GM19372 (cell line): ENCODE results near the gene VWCE.
"Not testable (repeated sequence)": the region's sequence is repeated elsewhere in the genome, so short reads cannot be mapped to it uniquely, and the experiment has no call there.

Source experiments
- ATAC-seq: cut with Tn5 transposase; IDR thresholded peaks from one replicate; pipeline ENCODE4 v1.9.1; 2021; ENCODE audit warnings: mild to moderate bottlenecking, low read depth, moderate library complexity; ENCODE audit not compliant: unreplicated experiment

VWCE gene

DNA sequence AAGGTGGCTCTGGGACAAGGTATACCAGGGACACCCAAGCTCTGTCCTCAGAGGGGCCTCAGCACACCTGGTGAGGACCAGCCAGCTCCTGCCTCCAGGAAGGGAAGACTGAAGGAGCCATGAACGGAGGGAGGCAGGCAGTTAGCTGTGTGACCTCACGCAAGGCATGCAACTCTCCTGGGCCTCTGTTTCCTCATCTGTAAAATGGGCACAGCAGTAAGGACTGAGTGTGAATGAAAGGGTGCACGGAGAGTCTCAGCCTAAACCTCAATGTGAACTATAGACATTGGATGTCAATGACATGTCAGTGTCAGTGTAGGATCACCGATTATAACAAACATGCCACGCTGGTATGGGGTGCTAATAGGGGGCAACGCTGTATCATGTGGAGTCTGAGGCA lies 35.8 kb downstream of the VWCE start:
- no peak for ATAC-seq

DNA sequence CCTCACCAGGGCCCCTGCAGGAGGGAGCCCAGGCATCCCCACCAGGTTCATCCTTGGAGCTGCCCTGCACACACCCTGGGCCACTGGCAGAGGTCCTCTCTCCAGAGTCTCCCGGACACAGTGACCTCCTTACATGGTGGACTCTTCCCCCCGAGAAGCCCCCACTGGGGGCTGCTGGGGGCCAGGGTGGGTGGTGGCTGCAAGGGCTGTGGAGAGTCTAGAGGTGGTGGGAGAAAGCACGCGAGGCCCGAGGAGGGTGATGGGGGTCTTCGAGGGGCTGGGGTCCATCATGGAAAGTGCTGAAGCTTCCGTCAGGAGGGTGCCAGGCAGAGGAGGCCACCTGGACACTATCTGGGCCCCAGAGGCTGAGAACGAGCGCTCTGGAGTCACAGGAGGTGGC lies 36.6 kb downstream of the VWCE start:
- ATAC-seq = no peak

DNA sequence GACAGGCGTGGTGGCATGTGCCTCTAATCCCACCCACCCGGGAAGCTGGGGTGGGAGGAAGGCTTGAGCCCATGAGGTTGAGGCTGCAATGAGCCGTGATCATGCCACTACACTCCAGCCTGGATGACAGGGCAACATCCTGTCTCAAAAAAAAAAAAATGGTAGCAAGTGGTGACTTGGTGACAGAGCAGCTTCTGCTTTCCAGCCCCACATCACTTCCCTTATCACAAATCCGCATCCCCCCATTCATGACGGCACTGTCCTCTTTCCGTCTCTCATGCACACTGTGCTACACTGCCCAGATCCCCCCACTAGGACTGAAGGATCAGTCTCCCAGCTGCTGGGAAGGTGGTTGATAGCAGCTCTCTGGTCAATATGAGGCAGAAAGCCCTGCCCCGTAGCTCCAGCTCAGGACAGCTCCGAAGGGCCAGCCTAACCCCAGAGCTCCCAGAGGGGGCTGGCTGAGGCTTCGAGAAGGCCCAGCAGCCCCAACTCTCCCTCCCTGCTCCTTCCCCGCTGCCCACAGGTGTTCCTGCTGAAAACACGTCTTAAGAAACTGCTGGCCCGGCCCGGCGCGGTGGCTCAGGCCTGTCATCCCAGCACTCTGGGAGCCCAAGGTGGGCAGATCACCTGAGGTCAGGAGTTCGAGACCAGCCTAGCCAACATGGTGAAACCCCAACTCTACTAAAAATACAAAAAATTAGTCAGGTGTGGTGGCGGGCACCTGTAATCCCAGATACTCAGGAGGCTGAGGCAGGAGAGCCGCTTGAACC lies 38.2 kb downstream of the VWCE start:
- no peak for ATAC-seq

DNA sequence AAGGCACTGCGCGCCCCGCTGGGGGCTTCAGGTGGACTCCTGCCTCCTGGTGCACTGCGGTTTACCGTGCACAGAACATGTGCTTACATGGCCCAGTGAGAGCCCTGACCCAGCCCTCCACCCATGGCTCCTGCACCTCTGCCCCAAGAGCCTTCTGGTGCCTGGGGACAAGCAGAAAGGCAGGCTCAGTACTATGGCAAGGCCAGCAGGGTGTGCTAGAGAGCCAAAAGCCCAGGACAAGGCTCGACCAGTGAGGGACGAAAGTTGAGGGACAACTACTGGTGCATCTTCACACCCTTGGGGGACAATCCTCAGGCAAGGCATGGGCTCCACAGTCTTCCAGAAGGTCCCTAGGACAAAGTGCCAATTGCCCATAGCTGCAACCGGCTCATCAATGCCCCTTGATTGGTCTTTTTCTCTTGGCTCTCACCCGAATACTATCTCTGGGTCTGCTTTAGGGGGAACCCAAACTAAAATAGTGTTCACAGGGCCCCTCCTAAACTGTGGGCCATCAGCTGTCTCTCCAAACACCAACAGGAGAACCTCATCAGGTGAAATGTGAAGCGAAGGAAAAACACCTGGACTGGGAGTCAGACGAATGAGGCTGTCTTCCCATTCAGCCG lies 40.6 kb downstream of the VWCE start:
- peak; percentile 67 for ATAC-seq

DNA sequence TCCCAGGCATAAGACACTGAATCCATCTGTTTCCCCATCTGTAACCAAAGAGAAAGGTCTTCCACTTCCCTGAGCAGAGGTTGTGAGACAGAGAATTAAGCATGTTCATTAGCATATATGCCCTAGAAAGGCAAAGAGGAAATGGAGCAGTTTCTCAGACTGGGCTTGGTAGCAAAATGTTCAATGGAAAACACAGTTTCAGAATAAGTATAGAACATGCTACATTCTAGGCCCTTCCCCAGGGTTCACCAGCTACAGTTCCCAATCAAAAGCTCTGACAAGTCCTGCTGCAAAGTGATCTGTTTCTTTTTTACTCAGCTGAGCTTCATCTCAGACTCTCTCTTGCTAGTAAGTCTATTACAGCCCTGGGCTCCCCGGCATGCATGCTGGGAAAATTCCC lies 42.8 kb downstream of the VWCE start:
- not testable (repeated sequence) for ATAC-seq

DNA sequence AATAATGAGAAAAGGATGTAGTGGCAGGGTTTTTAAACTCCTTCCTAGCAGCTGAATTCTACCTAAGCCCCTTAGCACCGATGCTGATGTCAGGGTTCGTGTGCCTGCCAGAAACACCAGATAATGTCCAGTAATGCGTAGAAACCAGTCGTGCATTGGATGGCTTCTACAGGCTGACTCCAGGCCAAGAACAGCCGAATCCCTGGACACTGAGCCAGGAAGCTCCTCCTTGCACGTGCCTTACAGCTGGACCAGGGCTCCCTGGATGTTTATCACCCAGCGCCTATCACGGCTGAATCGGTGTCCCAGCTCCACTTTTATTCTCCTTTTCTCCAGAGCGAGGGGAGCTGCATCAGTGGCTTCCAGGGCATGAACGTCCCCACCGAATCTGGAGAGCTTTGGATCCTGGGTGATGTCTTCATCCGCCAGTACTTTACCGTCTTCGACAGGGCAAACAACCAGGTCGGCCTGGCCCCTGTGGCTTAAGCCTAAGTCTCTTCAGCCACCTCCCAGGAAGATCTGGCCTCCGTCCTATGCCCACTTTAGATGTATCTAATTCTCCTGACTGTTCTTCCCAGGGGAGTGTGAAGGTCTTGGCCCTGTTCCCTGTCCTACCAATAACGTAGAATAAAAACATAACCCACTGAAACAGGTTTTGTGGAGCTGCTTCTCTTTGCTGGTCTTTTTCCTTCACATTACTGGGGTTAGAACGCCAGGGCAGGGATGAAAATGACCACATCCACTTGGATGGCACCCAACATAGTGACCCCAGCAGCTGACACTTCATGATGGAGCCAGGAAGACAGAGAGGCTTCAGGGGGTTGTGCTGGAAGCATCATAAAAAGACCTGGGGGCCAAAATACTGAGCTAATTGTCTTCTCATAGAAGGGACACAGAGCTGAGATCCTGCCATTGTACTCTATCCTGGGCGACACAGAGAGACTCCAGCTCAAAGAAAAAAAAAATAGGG lies 44.0 kb downstream of the VWCE start:
- ATAC-seq = not testable (repeated sequence)

DNA sequence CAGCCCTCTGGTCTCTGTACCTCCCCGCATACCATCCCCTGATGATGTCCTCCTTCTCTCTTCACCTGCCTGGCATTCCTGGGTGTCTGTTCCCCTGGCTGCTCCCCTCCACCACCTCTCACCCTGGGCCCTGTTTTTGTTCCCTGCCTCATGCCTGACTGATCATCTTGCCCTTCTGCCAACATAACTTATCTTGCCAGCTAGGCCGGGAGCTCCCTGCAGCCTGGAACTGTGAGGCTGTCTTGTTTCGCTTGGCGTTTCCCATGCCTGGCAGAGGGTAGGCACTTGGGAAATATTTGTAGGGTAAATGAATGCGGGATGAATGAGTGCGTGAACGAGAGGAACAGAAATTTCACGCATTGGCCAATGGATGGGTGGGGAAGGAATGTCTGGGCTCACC lies 45.9 kb downstream of the VWCE start:
- ATAC-seq = not testable (repeated sequence)

DNA sequence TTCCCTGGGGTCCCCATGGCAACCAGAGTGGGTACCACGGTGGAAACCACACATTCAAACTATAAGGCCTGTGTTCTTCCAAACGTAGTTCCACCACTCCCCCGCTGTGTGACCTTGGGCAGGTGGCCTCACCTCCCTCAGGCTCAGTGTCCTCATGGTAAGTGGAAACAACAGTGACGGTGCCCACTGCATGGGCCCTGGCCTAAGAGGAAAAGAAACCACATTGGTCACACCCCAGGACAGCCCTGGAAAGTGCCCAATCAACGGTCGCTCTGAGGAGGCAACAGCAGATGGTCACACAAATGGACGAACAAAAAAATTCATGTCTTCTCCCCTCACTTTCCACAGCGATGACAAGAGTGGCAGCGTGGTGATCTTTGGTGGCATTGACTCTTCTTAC lies 47.0 kb downstream of the VWCE start:
- not testable (repeated sequence) for ATAC-seq

DNA sequence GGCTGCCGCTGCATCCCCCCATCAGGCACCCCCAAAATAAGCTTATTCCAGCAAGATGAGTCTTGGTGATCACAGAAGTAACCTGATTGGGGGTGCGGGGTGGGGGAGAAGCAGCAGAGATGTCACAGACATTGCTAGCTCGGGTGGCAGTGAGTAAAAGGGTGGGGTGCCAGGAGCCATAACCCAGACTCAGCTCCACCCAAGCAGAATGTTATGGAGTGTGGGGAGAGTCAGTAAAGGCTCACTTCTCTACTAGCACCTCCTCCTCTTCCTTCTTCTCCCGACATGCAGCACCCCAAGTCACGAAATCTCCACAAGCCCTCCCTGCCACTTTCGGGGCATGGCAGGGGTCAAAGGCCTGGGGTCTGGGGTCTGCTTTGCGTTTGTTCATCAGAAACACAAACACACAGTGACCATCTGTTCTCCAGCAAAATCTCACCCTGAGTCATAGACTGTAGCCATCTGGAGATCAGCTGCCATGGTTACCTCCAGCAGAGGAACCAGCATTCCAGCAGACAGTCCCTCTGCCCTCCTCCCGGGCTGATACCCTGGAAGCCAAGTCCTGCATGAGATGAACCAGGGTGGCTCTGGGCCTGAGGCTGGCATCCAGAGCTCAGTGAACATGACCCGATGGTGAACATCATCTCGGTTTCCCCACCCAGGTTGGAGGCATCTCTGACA lies 49.7 kb downstream of the VWCE start:
- ATAC-seq = not testable (repeated sequence)

DNA sequence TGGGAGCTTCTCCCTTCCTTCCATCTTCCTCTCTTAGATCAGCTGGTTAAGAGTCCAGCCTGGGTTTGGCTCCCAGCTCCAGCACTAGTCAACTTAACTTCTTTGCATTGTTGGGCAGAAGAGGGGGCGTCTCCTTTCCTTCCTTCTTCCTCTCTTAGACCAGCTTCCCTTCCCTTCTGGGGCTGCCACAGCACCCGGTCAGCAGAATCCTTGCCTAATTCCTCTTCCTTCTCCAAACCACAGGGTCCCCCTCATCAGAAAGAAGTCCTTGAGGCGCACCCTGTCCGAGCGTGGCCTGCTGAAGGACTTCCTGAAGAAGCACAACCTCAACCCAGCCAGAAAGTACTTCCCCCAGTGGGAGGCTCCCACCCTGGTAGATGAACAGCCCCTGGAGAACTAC lies 53.6 kb downstream of the VWCE start:
- not testable (repeated sequence) for ATAC-seq

DNA sequence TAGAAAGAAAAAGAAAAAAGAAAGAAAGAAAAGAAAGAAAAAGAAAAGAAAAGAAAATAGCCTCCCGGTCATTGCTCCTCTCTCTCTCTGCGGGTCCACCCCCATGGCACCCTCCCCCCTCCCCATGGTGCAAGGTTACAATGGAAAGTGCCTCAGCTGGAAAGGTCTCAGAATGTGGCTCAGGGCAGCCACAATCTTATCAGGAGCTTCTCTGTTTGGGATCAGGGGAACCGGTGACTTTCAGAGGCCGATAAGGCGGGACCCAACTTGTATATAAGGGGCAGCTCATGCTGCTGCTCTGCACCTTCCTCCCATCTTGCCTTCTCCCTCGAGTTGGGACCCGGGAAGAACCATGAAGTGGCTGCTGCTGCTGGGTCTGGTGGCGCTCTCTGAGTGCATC lies 54.2 kb downstream of the VWCE start, which contains the start of gene PGA5:
PGA5 (plus strand) TSS at position 301 of the 400 bp plus-strand sequence; CDS start at position 353, 52 bp downstream.
- ATAC-seq = not testable (repeated sequence)

DNA sequence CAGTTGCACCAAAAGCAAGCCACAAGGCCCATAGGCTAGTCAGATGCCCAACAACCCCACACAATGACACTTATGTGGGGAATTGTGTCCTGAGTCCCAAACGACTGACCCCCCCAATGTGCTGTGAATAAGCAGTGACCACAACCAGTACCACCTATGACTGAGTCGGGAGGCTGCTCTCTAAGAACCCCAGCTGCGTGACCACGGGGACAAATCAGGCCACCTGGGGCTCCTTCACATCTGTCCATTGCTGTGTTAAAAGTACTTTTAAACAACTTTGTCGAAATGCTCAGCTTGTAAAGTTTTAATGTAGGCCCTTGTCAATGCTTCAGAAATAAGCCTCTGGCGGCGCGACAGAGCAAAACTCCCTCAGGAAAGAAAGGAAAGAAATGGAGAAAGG lies 54.8 kb downstream of the VWCE start:
- ATAC-seq = not testable (repeated sequence)

DNA sequence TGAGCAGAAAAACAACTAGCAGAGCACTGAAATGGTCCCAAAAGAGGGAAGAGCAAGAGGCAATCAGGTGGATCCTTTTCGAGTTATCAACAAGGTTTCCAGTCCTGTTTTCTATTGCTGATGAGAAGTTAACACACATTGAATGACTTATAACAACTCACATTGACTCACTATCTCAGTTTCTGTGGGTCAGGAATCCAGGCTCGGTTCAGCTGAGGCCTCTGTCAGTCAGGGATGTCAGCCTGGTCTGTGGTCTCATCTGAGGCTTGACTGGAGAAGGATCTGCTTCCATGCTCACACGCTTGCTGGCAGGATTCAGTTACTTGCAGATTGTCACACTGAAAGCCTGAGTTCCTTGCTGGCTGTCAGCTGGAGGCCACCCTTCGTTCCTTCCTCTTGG lies 58.0 kb downstream of the VWCE start:
- not testable (repeated sequence) for ATAC-seq

DNA sequence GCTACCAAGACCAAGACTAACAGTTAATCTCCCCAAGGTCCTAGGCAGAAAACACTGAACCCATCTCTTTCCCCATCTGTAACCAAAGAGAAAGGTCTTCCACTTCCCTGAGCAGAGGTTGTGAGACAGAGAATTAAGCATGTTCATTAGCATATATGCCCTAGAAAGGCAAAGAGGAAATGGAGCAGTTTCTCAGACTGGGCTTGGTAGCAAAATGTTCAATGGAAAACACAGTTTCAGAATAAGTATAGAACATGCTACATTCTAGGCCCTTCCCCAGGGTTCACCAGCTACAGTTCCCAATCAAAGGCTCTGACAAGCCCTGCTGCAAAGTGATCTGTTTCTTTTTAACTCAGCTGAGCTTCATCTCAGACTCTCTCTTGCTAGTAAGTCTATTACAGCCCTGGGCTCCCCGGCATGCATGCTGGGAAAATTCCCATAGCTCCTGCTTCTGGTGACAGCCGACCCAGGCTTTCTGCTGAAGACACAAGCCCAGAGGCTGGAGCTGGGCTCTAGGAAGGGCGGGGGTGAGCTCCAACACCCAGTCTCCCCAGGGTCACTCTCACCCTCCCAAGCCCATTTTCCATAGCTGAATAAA lies 62.5 kb downstream of the VWCE start:
- not testable (repeated sequence) for ATAC-seq

DNA sequence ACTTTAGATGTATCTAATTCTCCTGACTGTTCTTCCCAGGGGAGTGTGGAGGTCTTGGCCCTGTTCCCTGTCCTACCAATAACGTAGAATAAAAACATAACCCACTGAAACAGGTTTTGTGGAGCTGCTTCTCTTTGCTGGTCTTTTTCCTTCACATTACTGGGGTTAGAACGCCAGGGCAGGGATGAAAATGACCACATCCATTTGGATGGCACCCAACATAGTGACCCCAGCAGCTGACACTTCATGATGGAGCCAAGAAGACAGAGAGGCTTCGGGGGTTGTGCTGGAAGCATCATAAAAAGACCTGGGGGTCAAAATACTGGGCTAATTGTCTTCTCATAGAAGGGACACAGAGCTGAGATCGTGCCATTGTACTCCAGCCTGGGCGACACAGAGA lies 63.5 kb downstream of the VWCE start:
- not testable (repeated sequence) for ATAC-seq

DNA sequence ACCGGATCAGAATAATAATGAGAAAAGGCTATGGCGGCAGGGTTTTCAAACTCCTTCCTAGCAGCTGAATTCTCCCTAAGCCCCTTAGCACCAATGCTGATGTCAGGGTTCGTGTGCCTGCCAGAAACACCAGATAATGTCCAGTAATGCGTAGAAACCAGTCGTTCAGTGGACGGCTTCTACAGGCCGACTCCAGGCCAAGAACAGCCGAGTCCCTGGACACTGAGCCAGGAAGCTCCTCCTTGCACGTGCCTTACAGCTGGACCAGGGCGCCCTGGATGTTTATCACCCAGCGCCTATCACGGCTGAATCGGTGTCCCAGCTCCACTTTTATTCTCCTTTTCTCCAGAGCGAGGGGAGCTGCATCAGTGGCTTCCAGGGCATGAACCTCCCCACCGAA lies 64.1 kb downstream of the VWCE start:
- not testable (repeated sequence) for ATAC-seq

DNA sequence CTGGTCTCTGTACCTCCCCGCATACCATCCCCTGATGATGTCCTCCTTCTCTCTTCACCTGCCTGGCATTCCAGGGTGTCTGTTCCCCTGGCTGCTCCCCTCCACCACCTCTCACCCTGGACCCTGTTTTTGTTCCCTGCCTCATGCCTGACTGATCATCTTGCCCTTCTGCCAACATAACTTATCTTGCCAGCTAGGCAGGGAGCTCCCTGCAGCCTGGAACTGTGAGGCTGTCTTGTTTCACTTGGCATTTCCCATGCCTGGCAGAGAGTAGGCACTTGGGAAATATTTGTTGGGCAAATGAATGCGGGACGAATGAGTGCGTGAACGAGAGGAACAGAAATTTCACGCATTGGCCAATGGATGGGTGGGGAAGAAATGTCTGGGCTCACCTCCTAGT lies 65.7 kb downstream of the VWCE start:
- ATAC-seq = not testable (repeated sequence)

DNA sequence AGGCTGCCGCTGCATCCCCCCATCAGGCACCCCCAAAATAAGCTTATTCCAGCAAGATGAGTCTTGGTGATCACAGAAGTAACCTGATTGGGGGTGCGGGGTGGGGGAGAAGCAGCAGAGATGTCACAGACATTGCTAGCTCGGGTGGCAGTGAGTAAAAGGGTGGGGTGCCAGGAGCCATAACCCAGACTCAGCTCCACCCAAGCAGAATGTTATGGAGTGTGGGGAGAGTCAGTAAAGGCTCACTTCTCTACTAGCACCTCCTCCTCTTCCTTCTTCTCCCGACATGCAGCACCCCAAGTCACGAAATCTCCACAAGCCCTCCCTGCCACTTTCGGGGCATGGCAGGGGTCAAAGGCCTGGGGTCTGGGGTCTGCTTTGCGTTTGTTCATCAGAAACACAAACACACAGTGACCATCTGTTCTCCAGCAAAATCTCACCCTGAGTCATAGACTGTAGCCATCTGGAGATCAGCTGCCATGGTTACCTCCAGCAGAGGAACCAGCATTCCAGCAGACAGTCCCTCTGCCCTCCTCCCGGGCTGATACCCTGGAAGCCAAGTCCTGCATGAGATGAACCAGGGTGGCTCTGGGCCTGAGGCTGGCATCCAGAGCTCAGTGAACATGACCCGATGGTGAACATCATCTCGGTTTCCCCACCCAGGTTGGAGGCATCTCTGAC lies 68.5 kb downstream of the VWCE start:
- not testable (repeated sequence) for ATAC-seq

DNA sequence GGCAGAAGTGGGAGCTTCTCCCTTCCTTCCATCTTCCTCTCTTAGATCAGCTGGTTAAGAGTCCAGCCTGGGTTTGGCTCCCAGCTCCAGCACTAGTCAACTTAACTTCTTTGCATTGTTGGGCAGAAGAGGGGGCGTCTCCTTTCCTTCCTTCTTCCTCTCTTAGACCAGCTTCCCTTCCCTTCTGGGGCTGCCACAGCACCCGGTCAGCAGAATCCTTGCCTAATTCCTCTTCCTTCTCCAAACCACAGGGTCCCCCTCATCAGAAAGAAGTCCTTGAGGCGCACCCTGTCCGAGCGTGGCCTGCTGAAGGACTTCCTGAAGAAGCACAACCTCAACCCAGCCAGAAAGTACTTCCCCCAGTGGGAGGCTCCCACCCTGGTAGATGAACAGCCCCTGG lies 72.4 kb downstream of the VWCE start:
- ATAC-seq = not testable (repeated sequence)
